ENCODE measurements around the gene RPL4. TPM values are rescaled to one million over a fixed set of nuclear protein-coding genes. Genes with fewer than 3 reads are reported as not detected.

Gene RPL4
- total RNA-seq, 1 experiment from 2014 or later: 3,988 TPM

DNA sequence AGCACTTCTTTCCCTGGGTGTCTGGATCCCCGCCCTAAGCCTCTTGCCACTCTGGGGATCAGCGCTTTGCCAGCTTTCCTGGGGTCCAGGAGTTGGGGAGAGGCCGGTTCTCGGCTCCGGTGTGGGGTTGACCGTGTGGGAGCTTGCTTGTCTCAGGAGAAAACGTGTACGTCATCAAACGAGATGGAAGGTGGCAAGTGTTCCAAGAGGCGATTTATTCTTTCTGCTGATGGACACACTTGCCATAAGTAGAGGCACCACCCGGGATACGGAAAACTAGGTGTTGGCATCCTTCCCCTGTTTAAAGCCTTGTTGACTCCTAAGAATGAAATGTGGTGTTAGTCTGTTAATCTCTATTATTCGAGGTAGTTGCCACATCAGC, 766 bp upstream of the RPL4 start:
- no peak overlapping the region for H2BK5ac ChIP-seq (ENCODE audit: insufficient read length, low read length)
- no peak overlapping the region for H2AK5ac ChIP-seq (ENCODE audit: insufficient read length, low read length)
- H3K18ac ChIP-seq (ENCODE audit: insufficient read length, low read depth, low read length): peak overlapping the region; percentile 8
- peak overlapping the region; percentile 47 for H3K27ac ChIP-seq (ENCODE audit: insufficient read length, low read depth, low read length)
- no peak overlapping the region for H3K56ac ChIP-seq (ENCODE audit: insufficient read length, low read depth, low read length)
- no peak overlapping the region for H2BK12ac ChIP-seq (ENCODE audit: insufficient read length, low read depth, low read length)
- H2BK20ac ChIP-seq (ENCODE audit: low read depth, low read length, poor library complexity, severe bottlenecking): no peak overlapping the region
- peaks cover 31% of the 10 kb centered on the region; the same call in 1 of the 2 replicates for H3K79me2 ChIP-seq (ENCODE audit: insufficient read depth, low read length)
- H3K9me3 ChIP-seq (ENCODE audit: control insufficient read depth, low read depth, low read length): no peaks in the 10 kb centered on the region
- no peak overlapping the region for H4K5ac ChIP-seq (ENCODE audit: insufficient read length, low read depth, low read length)
- no peaks in the 10 kb centered on the region for H3K4me1 ChIP-seq (ENCODE audit: insufficient read depth, low read length)
- H3K9ac ChIP-seq (ENCODE audit: extremely low read depth, insufficient read length, low read length): peak overlapping the region; percentile 96
- H3K14ac ChIP-seq (ENCODE audit: insufficient read depth, low read length): no peak overlapping the region; the same call in 1 of the 2 replicates
- H3K4me3 Mint-ChIP-seq: peak overlapping the region; percentile 98 to 100
- H3K23me2 ChIP-seq (ENCODE audit: insufficient read length, low read depth, low read length, poor library complexity, severe bottlenecking): no peaks in the 10 kb centered on the region
- no peak overlapping the region for H3T11ph ChIP-seq (ENCODE audit: low read length)
- peak overlapping the region; percentile 98 to 100 (median 100) for H3K27ac Mint-ChIP-seq
- H4K20me1 ChIP-seq (ENCODE audit: control insufficient read depth, insufficient read depth, insufficient read length): no peaks in the 10 kb centered on the region
- no peak overlapping the region for H3K4ac ChIP-seq (ENCODE audit: low read depth, low read length)
- no CpG with 5 or more reads among the region's 13 CpGs for WGBS (ENCODE audit: extremely low coverage, insufficient read length, low lambda C conversion rate)
- no peaks in the 10 kb centered on the region for H3K27me3 Mint-ChIP-seq (ENCODE audit: low read depth)
- H3K4me2 ChIP-seq (ENCODE audit: insufficient read depth, insufficient read length, low read length): peak overlapping the region; percentile 87
- H3K79me1 ChIP-seq (ENCODE audit: insufficient read depth, low read depth, low read length, poor library complexity, severe bottlenecking): no peaks in the 10 kb centered on the region
- H3K9me3 Mint-ChIP-seq: no peaks in the 10 kb centered on the region; a peak in 2 of 5 replicates
- peaks cover 39 to 55% (median 54%) of the 10 kb centered on the region in 3 experiments for H3K36me3 Mint-ChIP-seq (ENCODE audit: insufficient read depth in 1 of 3, low read depth in 3 of 3)
- no peak overlapping the region for H2BK15ac ChIP-seq (ENCODE audit: low read depth, low read length)
- H3K23ac ChIP-seq (ENCODE audit: insufficient read length, low read depth, low read length): no peak overlapping the region
- no peak overlapping the region for H2BK120ac ChIP-seq (ENCODE audit: low read depth, low read length, poor library complexity, severe bottlenecking)
- H3K27me3 ChIP-seq (ENCODE audit: insufficient read depth, low read length): no peaks in the 10 kb centered on the region
- H4K8ac ChIP-seq (replicated peaks; ENCODE audit: insufficient read length, low read depth, low read length): no peak overlapping the region
- TF ChIP-seq, protein P1, sequence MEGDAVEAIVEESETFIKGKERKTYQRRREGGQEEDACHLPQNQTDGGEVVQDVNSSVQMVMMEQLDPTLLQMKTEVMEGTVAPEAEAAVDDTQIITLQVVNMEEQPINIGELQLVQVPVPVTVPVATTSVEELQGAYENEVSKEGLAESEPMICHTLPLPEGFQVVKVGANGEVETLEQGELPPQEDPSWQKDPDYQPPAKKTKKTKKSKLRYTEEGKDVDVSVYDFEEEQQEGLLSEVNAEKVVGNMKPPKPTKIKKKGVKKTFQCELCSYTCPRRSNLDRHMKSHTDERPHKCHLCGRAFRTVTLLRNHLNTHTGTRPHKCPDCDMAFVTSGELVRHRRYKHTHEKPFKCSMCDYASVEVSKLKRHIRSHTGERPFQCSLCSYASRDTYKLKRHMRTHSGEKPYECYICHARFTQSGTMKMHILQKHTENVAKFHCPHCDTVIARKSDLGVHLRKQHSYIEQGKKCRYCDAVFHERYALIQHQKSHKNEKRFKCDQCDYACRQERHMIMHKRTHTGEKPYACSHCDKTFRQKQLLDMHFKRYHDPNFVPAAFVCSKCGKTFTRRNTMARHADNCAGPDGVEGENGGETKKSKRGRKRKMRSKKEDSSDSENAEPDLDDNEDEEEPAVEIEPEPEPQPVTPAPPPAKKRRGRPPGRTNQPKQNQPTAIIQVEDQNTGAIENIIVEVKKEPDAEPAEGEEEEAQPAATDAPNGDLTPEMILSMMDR (conservative IDR thresholded peaks at IDR 0.05): no peak
- peaks cover 22 to 32% of the 10 kb centered on the region in 2 experiments for H3K4me1 Mint-ChIP-seq
- no peak for DNase-seq
- H4K91ac ChIP-seq (ENCODE audit: insufficient read length, low read depth, low read length): no peak overlapping the region
- no peak overlapping the region for H2AFZ ChIP-seq (ENCODE audit: low read length)

Data from H9 (cell line).